COR-L47 (cell line): ENCODE measurements around the gene STEAP2.
"Not testable (repeated sequence)": the region's sequence is repeated elsewhere in the genome, so short reads cannot be mapped to it uniquely, and the experiment has no call there.

Experiments
- DNase-seq: peaks from one replicate; lab custom pipeline; 2025; lab: John Stamatoyannopoulos, UW

The STEAP2 gene

DNA sequence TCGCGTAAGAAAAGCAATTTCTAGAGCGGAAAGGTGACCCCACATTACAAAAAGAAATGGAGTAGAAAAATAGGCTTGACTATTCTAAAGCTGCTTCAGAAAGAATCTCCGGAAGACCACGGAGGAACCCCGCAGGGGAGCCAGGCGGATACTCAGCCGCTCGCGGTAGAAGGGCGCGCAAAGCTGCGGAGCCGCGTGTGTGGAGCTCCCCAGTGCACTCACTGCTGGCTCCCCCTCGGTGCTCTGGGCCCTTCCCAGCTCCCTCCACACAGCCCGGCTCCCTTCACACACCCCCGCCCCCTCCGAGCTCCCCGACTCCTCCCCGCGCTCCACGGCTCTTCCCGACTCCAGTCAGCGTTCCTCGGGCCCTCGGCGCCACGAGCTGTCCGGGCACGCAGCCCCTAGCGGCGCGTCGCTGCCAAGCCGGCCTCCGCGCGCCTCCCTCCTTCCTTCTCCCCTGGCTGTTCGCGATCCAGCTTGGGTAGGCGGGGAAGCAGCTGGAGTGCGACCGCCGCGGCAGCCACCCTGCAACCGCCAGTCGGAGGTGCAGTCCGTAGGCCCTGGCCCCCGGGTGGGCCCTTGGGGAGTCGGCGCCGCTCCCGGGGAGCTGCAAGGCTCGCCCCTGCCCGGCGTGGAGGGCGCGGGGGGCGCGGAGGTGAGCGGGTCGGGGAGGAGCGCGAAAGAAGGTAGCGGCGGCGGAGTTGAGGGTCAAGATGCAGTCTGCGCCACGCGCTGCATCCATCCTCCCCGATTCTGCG lies at the start of gene STEAP2:
TSS of gene STEAP2 (plus strand) at position 350 of the 758 bp plus-strand sequence. CDS start 13,343 bp downstream, outside the sequence.
- peak; percentile 44 for DNase-seq

DNA sequence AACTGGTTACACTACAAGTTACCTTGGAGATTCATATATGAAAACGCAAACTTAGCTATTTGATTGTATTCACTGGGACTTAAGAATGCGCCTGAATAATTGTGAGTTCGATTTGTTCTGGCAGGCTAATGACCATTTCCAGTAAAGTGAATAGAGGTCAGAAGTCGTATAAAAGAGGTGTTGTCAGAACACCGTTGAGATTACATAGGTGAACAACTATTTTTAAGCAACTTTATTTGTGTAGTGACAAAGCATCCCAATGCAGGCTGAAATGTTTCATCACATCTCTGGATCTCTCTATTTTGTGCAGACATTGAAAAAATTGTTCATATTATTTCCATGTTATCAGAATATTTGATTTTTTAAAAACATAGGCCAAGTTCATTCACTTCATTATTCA lies 48.0 kb upstream of the STEAP2 start:
- DNase-seq: no peak

DNA sequence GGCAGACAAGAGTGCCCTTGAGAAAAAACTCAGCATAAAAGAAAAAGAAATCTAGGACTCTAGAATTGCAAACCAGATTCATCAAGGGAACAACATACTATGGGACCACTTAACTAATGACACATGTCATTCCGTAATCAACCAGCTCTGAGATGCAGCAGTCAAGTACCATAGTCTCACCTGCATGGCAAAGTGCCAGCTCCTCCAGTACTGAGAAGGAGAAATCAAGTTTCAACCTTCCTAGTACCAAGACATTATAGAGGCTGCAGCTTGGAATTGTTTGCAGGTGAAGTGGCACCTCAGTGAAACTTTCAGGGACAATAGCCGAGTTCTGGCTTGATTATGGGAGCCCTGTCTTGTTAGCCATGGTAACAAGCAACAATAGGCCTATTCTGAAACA lies 45.8 kb upstream of the STEAP2 start:
- DNase-seq: no peak

DNA sequence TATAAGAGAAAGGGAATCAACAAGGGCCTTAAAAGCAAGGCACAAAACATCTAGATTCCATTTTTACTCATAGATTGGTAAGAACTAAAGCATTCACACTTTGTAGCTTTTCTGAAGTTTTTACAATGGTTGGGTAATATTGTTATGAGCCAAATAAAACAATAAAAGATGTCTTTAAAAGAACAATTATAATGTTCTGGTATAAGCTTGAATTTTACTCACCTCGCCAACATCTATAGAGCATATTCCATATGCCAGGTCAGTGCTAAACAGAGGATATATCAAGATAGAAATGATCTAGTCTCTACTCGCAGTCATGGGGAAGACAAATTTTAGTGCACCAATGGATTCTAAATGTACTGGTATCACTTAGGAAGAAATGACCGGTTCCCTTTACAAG lies 45.4 kb upstream of the STEAP2 start:
- no peak for DNase-seq

DNA sequence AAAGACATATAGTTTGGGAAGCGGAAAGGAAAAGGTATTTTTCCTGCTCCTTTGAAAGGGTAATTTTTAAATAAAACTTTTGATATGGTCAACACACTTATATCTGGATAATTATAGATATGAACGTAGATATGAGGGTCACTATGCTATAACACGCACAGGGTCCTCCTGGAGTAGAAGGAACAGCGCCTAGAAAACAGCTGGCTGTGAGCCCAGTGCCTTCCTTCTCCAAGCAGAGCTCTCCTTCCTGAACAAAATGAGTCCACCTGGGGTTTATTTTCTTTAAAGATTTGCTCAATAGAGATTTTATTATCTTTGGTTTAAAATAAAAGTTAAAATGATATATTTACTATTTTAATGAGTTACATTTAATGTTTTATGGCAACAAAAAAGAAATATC lies 44.2 kb upstream of the STEAP2 start:
- DNase-seq: no peak

DNA sequence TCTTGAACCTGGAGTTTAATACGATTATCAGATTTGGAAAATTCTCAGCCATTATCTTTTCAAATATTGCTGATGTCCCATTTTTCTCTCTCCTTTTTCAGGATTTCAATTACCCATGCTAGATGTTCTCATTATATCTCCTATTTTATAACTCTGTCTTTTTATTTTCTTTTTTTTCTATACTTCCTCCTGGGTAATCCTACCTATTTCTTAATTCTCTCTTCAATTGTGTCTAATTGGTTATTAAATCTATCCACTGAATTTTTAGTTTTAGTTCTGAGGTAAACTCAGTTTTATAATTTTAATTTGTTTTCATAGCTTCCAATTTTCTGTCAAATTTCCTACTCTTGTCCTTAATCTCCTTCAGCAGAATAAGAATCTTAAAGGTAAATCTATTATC lies 41.6 kb upstream of the STEAP2 start:
- DNase-seq: no peak

DNA sequence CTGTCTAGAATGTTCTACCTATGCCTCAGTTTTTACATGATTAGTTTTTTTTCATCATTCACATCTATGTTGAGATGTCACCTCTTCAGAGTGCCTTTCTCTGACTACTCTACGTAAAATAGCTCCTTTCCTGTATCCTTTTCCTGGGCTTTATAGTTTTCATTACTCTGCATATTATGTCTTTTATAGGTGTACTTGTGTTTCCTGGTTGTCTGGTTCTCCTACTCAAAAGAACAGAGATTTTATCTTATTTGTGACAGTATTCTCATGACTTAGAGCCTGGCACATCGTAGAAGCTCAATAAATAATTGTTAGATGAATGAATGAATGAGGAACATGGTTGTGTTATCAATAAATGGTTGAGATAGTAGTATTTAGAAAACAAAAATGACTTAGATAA lies 39.4 kb upstream of the STEAP2 start:
- DNase-seq: no peak

DNA sequence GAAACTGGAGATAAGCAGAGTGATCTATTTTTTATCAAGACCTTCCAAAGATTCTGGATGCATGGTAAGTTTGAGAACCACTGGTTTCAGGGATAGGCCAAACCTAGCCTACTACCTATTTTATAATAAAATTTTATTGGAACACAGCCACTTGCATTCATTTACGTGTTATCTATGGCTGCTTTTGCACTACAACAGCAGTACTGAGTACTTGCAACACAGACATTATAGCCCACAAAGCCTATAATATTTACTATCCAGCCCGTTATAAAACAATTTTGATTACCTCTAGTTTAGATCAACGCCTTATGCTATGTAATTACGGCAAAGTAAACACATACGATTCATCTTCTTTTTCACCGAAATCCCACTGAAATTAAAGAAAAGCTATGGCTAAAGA lies 38.9 kb upstream of the STEAP2 start:
- DNase-seq: no peak

DNA sequence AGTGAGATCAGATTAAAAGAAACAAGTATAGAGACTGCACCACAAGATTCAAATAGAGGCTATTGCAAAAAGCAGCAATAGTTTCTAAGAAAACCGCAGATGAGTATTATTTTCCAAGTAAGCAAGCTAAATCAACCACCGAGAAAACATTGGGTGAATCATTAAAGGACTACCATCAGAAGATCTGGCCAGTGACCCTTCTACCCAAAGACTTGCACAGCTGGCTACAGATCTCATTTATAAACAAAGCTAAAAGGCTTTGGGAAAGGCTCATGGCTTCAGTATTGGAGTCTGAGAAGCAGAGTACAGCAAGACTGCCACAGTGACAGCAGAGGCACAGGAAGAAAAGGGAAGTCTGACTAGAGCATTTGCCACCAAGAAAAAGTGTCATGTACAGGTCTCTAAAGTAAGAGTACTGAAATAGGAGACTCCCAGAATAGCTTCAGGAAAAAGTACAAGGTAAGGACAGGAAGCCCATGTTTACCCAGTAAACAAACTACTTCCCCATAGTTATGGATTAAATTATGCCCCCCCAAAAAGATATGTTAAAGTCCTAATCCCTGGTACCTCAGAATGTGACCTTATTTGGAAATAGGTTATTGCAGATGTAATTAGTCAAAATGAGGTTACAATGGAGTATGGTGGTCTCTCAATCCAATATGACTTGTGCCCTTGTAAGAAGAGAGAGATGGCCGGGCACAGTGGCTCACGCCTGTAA lies 38.3 kb upstream of the STEAP2 start:
- DNase-seq: no peak

DNA sequence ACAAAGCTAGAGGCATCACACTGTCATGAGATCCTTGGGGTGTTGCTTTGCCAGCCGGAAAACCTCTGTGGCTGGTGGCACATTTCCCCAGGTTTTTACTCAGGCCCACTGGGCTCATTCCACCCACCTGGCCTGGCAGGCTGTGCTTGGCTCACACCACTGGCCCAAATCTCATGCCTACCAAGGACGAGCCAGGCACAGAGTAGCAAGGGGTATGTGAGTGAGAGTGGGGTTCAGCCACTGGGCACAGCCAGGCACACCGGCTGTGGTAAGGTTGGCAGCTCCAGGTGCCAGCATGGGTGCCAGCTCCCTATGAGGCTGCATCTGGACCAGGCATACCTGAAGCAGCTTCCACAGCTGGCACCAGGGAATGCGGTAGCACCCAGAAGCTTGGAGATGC lies 35.9 kb upstream of the STEAP2 start:
- no peak for DNase-seq

DNA sequence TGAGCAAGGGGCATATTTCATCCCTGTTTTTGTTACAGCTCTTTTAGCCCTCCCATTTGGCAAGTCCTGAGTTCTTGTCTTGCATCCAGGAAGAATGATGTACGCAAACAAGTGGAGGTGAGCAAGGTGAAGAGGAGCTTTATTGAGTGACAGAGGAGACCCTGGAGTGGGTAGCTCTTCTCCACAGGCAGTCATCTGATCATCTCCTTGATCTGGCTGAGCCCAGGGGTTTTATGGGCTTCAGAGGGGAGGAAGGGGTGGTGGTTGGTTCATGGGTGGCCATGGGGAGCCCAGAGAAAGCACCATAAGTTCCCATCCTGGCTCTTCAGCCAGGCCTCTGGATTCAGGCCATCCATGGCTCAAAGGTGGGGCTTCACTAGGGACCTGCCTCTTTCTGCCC lies 35.3 kb upstream of the STEAP2 start:
- DNase-seq: no peak

DNA sequence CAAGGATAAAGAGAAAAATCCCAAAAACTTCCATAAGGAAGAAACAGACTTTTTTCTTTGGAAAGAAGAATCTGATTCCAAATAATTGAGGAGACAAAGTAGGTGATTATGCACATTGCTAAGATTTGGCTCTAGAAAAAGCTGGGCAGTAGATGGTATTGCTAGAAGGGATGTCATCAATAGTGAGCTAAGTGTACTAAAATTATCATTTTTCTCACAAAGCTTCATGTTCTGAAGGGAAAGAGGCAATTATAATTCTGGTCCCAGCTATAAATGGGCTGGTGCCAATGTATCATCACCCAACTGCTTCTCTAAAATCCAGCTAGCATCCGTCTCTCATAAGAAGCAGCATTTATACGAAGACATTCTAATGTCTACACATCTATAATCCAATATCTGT lies 33.4 kb upstream of the STEAP2 start:
- DNase-seq: no peak

DNA sequence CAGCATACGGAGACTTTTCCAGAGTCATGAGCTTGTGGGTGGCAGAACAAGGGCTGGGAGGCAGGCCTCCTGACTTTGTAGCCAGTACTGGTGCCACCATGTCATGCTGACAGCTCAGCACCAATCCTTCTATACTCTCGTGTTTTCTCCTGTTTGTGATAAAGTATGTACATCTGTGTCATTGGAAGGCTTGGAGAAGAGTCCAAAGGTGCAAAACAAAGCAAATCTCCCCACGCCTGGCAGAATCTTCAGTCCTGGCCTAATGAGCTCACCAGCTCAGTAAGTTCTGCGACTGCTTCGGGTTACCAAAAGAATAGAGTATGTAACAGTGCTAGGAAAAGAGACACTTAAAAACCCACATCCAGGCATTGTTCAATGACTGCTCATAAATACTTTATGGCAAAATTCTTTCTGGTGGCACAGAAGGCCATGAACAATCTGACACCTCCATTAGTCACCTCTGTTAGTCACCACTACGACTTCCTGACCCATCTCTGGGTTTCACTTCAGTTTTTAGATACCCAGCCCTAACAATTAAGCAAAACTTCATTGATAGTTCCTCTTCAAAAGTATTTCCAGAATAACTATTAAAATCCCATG lies 32.8 kb upstream of the STEAP2 start:
- no peak for DNase-seq

DNA sequence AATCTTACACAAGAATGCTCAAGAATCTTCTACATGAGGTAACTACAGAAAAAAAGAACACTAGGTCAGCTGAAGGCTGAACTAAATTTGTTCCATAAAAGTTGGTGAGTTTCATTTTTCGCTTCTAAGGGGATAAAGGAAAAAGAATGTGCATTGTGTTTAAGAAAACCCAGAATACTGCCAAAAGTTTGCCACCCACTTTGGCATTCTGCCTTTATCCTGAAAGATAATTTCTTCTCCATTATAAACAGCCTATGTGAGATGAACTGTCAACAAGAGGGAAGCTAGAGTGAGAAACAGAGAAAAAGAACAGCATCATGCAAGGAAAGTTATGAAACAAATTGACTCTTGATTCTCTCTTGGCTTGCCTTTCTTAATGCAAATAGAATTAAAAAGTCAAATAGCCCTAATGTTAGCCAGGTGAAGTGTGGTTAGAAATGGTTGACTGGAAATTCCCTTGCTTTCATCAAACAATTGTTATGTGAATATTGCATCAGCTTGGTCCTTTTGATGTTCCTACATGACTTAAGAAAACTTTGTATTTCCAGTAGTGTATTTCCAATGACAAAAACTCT lies 31.4 kb upstream of the STEAP2 start:
- no peak for DNase-seq

DNA sequence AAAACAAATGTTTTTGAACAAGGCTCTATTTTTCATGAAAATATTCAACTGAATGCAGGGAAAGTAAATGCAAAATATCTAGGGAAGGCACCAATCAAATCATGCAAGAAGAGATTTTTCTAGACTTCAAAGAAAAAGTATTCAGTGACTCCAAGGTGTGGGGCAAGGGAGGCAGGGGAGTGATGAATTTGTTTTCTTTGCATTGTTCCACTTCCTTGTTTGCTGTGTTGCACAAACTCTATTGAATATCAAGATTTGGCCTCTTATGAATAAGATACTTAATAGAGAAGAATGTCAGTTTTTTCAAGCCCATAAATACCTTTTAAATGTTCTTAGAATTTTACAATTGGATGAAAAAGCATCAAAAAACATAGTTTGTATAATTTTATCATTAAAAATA lies 30.9 kb upstream of the STEAP2 start:
- no peak for DNase-seq

DNA sequence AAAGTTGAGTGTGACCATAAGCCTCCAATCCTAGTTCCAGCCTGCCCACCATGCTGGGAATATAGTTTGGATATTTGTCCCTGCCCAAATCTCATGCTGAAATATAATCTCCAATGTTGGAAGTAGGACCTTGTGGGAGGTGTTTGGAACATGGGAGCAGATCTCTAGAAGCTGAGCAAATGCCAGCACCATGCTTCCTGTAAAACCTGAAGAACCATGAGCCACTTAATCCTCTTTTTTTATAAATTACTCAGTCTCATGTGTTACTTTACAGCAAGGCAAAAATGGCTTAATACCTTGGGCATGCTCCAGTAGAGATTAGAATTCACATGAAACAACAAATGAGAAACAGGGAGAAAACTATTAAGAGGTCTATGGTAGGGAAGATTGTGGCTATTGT lies 30.1 kb upstream of the STEAP2 start:
- no peak for DNase-seq

DNA sequence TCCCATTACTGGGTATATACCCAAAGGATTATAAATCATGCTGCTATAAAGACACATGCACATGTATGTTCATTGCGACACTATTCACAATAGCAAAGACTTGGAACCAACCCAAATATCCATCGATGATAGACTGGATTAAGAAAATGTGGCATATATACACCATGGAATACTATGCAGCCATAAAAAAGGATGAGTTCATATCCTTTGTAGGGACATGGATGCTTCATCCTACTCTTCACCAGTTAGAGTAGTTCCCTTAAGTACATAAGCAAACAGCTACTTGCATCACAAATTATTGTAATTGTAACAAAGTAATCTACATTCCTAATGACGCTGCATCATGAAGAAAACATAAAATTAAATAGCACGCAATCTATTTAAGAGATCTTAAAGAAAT lies 25.2 kb upstream of the STEAP2 start:
- not testable (repeated sequence) for DNase-seq

DNA sequence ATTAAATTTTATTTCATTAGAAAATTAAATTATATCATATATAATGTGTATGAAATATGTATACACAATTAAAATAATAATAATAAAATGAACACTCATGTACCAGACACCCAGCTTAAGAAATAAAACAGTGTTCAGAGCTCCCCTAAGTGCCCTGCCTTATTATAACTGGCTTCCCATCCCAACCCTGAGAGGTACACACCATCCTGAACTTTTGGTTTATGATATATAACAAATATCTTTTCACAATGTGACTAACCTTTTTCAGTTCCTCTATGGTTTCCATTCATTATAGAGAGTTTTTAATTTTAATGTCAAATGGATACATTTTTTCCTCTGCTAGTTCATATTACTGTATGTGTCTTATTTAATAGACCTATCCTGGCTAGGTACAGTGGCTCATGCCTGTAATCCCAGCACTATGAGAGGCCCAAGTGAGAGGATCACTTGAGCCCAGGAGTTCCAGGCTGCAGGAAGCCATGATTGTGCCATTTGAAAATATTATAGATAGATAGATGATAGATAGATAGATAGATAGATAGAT lies 24.0 kb upstream of the STEAP2 start:
- DNase-seq: no peak

DNA sequence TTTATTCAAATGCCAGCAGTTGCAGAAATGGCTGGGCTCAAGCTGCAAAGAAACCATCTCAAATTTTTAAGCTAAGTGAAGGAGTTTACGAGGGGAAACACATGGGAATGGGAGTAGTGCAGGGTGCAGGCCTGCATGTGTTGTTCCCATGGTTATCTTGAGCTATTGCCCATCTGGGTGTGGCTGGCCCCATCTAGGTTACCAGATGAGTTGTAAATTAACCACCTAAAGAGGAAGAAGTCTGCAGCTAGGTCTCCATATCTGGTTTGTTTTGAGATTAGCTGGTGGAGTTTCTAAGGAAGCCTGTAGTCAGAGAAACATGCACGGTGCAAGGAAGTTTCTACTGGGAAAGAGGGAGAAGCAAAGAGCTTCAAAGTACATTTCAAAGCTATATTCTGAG lies 23.3 kb upstream of the STEAP2 start:
- DNase-seq: no peak

DNA sequence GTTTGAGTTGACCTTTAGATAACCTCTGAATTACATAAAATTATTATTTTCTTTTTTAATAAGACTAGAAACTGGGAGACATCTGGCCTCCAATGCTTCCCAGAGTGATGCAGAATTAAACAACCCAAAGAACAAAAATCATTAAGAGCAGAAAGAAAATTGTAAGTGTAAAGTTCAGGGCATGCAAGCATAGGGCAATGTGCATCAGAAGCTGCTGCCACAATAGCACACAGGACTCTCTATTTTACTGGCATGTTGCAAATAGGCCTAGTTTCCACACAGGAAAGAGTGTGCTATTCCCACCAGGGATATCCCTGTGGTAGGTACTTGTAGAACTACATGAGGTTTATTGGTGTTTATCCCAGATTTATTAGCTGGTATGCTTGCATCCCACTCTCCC lies 20.5 kb upstream of the STEAP2 start:
- no peak for DNase-seq

DNA sequence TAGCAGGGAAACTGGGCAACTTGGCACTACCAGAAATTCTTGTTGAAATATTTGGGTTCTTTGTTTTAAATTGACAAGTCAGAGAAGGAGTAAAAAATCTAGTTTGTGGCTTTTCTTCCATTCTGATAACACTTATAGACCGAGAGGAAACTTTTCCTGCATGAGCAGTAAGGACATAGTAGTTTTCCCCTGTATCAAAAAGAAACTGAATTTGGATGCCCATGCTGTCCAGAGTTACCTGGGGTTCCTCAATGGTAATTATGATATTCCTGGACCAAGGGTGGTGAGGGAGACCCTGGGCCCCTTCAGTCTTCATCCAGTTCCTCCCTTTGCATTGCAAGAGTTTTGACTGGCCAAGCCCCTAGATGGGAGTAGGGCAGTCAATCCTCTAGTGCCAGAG lies 19.9 kb upstream of the STEAP2 start:
- DNase-seq: no peak

DNA sequence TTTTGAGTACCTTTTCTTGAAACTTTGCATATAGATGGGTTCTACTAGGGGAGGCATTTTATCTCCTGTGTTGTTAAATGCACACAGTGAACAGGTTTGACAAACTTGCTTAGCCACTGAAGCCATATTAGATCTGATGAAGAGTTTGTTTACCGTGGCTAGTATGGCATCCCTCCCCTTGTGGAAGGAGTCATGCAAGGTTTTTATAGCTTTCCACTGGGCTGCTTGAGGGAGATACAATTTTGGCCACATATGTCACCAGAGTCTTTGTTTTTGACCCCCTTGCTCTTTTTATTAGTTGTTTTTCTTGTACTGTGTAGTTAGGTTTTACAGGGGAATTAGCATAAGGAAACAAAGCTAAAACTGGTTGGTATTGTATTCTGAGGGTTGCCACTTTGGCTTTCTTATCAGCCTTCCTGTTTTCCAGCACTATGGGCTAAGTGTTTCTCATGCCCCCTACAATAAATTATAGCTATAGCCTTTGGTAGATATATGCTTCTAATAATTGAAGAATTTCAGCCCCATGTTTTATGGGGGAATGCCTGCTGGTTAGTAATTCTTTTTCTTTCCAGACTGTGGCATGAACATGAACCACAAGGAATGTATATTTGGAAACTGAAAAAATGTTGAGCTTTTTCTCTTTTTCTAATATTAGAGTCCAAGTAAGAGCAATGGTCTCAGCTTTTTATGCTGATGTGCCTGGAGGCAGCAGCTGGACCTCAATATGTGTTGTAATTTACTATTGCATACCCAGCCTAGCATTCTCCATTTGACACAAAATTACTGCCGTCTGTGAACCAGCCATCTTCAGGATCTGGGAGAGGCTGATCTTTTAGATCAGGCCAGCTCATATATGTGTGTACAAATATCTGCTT lies 18.4 kb upstream of the STEAP2 start:
- no peak for DNase-seq
